ENCODE data around the gene ARID1B.

DNA sequence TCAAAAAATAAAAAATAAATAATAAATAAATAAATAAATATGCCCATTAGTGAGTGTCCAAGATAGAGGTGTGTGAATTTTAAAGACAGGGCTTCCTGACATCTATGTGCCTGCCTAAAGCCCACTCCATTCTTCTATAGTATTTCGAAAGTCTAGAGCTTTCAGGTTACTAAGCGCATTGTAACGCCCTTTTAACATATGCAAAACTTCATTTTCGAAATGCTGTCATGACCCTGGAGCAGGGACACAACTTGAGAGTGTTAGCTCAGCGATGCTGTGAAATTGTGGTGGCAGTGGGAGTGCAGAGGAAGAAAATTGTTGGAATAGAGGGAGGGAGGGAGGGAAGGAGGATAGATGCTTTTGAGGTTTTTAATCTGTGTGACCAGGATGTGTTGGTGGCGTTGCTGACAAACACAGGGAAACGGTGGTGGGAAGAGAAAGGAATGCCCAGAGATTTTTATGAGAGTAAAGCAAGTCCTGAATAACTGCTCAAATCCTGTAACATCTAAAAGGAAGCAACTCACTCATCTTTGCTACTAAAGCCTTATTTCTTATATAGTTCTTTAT is 169.3 kb downstream of the ARID1B start:
- no peak for TF ChIP-seq MXI1 (IDR thresholded peaks at IDR 0.05; ENCODE audit: borderline replicate concordance, low read depth, low read length)
- TF ChIP-seq, protein P1, sequence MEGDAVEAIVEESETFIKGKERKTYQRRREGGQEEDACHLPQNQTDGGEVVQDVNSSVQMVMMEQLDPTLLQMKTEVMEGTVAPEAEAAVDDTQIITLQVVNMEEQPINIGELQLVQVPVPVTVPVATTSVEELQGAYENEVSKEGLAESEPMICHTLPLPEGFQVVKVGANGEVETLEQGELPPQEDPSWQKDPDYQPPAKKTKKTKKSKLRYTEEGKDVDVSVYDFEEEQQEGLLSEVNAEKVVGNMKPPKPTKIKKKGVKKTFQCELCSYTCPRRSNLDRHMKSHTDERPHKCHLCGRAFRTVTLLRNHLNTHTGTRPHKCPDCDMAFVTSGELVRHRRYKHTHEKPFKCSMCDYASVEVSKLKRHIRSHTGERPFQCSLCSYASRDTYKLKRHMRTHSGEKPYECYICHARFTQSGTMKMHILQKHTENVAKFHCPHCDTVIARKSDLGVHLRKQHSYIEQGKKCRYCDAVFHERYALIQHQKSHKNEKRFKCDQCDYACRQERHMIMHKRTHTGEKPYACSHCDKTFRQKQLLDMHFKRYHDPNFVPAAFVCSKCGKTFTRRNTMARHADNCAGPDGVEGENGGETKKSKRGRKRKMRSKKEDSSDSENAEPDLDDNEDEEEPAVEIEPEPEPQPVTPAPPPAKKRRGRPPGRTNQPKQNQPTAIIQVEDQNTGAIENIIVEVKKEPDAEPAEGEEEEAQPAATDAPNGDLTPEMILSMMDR (conservative IDR thresholded peaks at IDR 0.05; ENCODE audit: low read depth, low read length) = no peak
- TF ChIP-seq, protein P2, sequence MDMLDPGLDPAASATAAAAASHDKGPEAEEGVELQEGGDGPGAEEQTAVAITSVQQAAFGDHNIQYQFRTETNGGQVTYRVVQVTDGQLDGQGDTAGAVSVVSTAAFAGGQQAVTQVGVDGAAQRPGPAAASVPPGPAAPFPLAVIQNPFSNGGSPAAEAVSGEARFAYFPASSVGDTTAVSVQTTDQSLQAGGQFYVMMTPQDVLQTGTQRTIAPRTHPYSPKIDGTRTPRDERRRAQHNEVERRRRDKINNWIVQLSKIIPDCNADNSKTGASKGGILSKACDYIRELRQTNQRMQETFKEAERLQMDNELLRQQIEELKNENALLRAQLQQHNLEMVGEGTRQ (IDR thresholded peaks at IDR 0.05; ENCODE audit: low read depth, low read length) = no peak
- TF ChIP-seq POLR2A (IDR thresholded peaks at IDR 0.05; ENCODE audit: low read depth, low read length) = no peak
- TF ChIP-seq BHLHE40 (IDR thresholded peaks at IDR 0.05; ENCODE audit: low read depth, low read length) = no peak
- no peak for TF ChIP-seq CEBPB (IDR thresholded peaks at IDR 0.05; ENCODE audit: low read depth, low read length)
- no peak for TF ChIP-seq MAZ (IDR thresholded peaks at IDR 0.05; ENCODE audit: borderline replicate concordance, low read depth, low read length)

All from IMR-90 (cell line).